HPDE6-E6E7 (cell line): ENCODE data around the gene FAM83G.
"Not testable (repeated sequence)": the region's sequence is repeated elsewhere in the genome, so short reads cannot be mapped to it uniquely, and the experiment has no call there.

Experiments used
- DNase-seq: peaks from one replicate; pipeline ENCODE4 v3.0.0; 2011; ENCODE audit warnings: missing footprints; ENCODE audit errors: extremely low spot score

The FAM83G gene, protein sequence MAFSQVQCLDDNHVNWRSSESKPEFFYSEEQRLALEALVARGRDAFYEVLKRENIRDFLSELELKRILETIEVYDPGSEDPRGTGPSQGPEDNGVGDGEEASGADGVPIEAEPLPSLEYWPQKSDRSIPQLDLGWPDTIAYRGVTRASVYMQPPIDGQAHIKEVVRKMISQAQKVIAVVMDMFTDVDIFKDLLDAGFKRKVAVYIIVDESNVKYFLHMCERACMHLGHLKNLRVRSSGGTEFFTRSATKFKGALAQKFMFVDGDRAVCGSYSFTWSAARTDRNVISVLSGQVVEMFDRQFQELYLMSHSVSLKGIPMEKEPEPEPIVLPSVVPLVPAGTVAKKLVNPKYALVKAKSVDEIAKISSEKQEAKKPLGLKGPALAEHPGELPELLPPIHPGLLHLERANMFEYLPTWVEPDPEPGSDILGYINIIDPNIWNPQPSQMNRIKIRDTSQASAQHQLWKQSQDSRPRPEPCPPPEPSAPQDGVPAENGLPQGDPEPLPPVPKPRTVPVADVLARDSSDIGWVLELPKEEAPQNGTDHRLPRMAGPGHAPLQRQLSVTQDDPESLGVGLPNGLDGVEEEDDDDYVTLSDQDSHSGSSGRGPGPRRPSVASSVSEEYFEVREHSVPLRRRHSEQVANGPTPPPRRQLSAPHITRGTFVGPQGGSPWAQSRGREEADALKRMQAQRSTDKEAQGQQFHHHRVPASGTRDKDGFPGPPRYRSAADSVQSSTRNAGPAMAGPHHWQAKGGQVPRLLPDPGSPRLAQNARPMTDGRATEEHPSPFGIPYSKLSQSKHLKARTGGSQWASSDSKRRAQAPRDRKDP

DNA sequence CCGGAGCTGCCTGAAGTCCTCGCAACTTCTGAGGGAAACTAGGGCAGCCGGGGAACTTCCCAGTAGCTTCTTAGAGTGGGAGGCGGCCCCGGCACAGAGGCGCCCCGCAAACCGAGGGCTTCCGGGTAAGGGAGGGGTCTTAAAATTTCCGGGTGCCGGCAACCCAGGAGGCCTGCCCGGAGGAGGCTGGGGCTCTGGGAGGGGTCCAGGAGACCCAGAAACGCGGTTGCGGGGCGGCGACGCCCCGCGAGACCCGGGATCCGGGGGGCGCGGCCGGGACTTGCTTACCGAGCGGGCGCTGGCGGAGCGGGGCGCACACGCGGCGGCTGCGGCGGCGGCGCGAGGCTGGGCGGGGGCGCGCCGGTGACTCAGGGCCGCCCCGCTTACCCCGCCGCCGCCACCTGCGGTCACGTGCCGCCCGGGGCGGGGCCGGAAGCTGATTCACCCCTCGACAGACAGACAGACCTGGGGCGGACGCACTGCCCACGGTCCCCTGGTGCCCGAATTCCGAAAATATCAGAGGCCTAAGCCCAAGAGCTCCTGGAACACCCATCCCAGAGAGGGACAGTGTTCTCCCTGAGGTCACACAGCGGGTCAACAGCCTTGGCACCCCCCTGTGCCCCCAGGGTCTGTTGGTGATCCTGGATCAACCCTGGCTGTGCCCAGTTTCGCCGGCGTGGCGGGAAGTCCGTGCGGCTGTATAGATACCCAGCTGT lies at the start of gene FAM83G:
TSS of gene FAM83G (minus strand) at position 344 of the 716 bp plus-strand sequence. CDS start 723 bp downstream, outside the sequence.
- no peak for DNase-seq

DNA sequence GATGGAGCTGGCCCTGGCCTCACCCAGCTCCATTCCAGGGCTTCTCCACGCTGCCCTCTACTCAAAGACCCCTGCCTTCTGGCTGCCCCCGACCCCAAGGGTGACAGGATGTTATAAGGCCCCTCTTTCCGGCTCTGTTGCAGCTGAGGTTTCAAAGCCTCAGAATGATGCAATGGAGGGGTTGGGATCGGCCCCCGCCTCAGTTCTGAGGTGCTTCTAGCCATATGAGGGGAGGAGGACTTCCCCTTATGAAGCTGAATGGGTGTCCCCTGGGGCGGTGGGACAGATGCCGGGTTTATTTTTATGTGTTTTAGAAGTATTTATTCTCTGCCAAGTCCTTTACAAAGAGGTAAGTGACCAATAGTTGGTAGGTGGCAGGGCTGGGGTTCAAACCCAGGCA lies 44.3 kb upstream of the FAM83G start:
- DNase-seq: not testable (repeated sequence)

DNA sequence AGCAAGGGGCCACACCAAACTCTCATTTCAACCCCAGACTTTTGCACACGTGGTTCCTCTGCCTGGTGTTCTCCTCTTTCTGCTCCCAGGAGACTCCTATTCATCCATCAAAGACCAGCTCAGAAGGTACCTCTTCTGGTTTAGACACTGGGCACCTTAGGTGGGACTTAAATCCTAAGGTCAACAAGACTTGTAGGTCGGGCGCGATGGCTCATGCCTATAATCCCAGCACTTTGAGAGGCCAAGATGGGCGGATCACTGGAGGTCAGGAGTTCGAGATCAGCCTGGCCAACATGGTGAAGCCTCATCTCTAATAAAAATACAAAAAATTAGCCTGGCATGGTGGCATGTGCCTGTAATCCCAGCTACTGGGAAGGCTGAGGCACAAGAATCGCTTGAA lies 42.9 kb upstream of the FAM83G start:
- DNase-seq: not testable (repeated sequence)

DNA sequence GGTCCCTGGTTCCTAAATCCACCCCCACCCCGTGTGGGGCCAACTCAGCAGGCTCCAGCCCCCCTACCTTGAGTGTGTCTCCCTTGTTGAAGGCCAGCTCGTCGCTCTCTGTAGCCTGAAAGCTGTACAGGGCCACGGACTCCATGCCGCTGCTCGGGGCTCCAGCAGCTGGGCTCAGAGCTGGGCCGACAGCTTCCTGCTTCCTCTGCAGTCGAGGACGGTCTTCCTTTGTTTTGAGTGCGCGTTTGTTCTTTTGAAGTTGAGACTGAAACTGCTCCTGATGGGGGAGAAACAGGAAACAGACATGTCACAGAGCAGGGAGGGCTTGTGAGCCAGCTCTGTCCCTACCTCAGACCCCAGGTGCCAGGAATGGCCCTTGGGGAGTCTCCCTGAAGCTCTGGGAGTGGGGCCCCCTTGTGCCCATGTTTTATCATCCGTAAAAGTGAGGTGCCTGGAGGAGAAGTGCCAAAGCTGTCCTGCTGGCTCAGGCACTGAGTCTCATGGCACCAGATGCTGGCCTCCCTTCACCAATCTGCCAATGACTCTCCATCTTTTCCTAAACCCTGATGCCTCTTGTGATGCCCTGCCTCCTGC lies 42.3 kb upstream of the FAM83G start, which contains the start of gene GRAP:
TSS of gene GRAP (minus strand) at position 176 of the 594 bp plus-strand sequence. CDS start at position 145, 31 bp downstream.
- DNase-seq: not testable (repeated sequence)

DNA sequence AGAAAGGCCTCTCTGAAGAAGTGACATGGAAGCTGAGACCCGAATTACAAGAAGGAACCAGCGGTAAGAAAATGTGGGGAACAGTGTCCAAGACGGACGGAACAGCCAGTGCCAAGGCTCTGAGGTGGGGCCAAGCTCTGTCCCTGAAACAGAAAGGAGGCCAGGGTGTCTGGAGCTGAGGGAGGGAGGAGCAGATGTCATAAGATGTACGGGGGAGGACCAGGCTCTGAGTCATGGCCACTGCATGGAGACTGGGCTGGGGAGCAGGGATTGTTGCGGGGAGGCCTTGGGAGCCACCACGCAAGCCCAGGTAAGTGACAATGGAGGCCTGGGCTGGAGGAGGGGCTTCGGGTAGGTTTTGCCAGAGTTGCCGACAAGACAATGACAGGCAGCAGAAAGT lies 40.1 kb upstream of the FAM83G start:
- not testable (repeated sequence) for DNase-seq

DNA sequence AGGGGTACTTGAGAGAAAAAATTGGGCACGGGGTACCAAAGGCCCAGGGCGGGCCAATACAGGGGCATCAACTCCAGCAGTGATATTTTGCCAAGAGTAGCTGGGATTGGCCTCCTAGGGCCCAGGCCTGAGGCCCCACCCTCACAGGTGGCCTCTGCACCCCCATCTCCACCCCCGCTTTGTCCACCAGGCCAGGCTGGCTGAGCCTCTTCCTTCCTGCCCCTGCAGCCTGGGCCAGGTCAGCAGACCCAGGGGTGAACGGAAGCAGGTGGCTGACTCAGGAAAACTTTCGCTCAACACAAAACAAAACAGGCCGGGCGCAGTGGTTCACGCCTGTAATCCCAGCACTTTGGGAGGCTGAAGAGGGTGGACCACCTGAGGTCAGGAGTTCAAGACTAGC lies 38.5 kb upstream of the FAM83G start:
- DNase-seq: not testable (repeated sequence)

DNA sequence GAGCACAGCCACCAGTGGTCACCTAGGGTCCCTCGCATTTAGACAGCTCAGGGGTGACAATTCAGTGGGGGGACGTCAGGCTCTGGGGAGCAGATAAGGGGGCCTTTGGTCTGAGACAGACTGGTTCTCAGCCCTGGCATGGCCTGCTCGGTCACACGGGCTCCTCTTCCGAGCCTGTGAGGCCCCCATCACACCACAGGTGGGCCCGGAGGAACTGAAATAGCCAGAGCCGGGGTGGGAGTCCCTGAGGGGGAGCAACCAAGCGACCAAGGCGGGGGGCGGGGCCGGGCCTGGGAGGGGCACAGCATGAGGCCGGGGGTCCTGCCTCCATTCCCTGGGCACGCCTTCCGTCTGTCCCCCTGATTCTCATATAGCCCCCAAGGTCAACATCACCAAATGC lies 37.8 kb upstream of the FAM83G start:
- not testable (repeated sequence) for DNase-seq

DNA sequence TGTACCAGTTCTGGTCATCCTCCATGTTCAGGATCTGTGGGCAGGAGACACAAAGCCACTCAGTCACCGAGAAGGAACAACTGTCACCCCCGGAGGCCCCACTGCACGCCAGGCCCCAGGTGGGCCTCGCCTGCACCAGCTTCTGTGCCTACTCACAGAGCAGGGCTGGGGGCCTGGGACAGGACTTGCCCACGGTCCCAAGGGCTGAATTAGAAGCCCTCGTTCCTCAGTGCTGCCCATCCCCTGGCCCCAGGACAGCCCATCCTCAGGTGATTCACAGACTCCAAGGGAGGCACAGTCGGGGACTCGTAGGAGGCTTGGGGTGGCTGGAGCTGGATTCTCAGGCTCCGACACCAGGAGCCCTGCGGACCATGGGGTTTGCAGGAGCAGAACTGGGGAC lies 37.3 kb upstream of the FAM83G start:
- DNase-seq: not testable (repeated sequence)

DNA sequence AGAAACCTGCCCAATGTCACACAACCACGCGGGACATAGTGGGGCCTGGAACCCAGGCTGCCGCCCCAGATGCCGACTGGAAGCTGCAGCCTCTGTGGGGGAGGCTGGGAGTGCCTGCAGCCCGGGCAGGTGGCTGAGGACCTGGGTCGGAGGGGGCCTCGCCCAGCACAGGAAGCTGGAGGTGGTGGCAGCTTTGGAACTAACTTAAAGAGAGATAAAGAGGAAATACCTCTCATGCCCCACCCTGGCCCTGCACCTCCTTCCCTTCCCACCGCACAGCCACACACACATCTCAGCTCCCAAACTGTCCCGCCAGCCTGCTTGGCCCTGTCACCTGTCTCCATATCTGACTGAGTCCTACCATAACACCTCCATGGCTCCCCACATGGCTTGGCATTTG lies 35.8 kb upstream of the FAM83G start:
- DNase-seq: not testable (repeated sequence)

DNA sequence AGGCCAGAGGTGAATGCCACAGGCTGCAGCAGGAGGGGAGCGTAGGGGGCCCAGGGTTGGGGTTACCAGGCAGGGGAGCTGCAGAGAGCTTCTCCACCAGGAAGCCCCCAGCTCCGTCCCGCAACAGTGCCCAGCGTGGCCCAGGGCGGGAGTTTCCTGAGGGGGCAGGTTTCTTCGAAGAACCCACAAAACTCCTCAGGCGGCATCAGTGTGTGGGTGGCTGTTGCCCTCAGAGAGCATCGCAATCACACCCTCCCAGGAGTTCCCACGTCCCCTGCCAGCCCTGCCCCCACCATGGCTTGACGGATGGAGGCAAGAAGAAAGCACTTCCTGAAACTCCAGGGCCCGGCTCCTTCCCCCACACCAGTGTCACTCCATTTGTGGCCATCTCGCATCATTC lies 34.2 kb upstream of the FAM83G start:
- DNase-seq: not testable (repeated sequence)

DNA sequence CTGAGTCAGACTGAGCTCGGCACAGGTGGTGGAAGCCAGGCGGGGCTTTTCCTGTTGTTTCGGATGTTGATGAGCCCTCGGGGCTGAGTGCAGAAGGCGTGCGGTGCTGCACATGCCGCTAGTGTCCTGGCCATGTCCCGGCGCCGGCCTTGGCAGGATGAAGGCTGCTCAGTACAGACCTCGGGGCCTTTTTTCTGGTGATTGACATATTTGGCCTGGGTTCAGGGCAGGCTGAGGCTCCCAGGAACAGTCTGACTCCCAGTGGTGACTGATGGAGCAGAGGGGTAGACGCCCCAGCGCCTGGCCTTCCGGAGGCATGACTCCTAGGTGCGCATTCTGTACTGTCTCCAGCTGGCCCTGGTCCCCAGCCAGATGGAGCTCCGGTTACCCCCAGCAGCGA lies 33.4 kb upstream of the FAM83G start:
- DNase-seq: not testable (repeated sequence)

DNA sequence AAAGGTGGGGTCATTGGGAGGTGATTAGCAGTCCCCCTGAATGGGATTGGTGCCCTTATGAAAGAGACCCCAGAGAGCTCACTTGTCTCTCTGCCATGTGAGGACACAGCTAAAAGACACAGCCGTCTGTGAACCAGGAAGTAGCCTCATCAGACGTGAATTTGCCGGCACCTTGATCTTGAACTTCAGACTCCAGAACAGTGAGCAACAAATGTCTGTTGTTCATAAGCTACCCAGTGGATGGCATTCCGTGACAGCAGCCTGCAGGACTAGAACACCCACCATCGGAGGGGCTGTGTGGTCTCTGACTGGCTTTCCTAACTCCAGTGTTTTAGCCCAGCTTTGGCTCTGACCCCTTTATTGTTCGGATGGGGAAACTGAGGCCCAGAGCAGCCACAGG lies 33.0 kb upstream of the FAM83G start:
- not testable (repeated sequence) for DNase-seq

DNA sequence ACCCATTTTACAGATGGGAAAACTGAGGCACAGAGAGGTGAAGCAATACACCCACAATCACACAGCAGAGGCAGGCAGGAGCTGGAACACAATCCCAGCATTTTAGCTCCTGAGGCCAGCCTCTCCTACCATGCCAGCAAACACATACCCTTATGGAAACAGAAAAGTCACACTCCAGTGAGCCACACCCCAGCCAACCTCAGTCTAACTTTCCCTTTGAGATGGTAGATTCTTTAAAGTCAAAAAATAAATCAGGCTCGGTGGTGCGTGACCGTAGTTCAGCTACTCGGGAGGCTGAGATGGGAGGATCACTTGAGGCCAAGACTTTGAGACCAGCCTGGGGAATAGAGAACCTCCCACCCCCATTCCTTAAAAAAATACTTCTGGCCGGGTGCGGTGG lies 31.6 kb upstream of the FAM83G start:
- DNase-seq: not testable (repeated sequence)

DNA sequence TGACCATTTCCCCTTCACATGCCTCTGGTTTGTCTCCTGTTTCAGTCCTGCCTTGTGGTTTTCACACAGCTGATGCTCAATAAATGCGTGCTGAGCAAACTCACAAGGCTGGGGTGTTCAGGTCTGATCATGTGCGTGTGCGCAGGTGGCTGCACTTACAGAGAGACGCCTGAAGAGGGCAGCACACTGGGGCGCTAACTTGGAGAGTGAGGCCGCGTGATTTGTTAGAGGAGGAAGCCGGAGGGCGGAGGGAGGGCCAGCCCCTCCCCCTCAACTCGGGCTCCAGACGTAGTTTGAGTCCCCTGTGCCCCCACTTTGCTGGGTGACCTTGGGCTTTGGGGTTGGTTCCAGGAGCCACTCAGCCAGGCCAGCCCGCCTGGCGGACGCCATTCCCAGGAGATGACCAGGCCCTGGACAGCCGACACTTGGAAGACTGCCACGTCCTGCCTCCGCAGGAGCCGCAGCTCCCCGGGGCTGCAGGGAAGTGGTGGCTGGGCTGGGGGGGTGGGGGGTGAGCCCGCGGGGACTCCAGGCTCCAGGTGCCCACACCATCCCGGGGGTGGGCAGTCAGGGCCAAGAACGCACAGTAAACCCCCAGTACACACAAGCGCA lies 27.9 kb upstream of the FAM83G start:
- DNase-seq: not testable (repeated sequence)

DNA sequence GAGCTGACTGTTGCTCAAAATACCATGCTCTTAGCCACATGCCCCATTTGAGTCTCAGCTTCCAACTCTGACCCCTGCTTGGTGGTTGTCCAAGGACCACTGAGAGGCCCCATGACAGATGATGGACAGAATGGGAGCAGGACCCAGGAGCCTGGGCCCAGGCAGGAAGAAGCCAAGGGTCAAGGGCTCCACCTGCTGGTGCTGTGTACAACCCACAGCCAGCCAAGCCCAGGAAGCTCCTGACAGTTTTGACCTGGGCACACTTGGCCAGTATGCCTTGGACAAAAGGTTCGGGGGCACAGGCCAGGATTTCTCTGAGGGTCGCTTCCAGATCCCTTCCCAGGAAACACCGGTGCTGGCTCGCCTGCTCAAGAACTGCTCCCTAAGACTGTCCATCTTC lies 27.2 kb upstream of the FAM83G start:
- DNase-seq: not testable (repeated sequence)

DNA sequence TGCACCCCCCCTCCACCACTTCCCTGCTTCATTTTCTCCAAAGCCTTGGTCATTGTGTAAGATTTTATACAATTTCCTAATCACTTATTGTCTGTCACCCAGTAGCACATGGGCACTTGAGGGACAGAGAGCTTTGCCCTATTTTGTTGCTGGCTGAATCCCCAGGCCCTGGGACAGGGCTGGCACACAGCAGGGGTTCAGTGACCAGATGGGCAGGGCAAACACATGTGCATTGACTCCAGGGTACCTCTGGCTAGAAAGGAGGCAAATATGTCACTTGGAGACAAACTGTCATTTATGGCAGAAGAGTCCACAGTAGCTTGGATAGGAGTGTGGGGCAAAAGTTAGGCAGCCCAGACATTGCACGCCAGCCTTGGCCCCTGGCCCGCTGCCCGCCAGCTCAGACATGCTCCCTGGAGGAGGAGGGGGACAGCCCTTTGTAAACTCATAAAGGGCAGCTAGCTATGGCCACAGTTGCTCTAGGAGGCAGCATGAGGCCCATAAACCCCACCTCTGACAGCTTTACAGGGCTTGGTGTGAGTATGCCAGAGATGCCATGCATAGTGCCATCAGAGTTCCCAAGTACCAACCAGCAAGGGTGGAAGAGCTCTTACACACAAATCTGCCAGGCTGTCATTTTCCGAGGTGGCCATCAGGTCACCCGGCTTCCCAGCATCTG lies 26.3 kb upstream of the FAM83G start:
- not testable (repeated sequence) for DNase-seq

DNA sequence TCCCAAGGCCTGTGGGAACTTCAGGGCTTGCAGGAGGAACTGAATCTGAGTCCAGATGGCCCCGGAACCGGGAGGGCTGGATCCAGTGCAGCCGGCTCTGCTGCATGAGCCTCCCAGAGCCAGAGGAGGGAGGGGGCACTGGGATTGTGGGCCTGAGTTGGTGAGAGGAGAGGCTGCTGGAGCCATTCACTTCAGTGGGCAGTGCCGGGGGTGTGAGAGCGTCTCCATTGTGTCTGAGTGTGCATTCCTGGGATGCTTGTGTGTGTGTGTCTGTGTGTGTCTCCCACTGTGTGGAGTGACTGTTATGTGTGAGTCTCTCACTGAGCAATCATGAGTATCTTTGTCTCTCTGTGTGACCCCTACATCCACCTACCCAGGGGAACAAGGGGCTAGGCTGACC lies 25.2 kb upstream of the FAM83G start:
- not testable (repeated sequence) for DNase-seq

DNA sequence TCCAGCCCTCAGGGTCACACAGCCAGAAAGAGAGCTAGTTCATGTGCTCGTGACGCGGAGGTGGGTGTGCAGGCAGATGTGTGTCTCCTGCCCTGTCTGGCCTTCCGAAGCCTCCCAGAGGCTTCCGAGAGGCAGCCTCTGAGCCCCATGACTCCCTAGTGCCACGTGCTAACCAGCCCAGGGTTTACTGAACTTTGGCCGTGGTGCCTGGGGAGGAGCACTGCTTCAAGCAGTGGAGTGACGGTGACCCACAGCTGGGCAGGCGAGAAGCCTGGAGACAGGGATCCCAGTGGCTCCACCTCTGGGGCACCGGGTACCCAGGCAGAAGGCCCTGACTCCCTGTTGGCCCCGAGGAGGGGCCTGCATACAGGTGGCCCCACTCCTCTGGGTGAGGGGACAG lies 24.1 kb upstream of the FAM83G start:
- DNase-seq: not testable (repeated sequence)

DNA sequence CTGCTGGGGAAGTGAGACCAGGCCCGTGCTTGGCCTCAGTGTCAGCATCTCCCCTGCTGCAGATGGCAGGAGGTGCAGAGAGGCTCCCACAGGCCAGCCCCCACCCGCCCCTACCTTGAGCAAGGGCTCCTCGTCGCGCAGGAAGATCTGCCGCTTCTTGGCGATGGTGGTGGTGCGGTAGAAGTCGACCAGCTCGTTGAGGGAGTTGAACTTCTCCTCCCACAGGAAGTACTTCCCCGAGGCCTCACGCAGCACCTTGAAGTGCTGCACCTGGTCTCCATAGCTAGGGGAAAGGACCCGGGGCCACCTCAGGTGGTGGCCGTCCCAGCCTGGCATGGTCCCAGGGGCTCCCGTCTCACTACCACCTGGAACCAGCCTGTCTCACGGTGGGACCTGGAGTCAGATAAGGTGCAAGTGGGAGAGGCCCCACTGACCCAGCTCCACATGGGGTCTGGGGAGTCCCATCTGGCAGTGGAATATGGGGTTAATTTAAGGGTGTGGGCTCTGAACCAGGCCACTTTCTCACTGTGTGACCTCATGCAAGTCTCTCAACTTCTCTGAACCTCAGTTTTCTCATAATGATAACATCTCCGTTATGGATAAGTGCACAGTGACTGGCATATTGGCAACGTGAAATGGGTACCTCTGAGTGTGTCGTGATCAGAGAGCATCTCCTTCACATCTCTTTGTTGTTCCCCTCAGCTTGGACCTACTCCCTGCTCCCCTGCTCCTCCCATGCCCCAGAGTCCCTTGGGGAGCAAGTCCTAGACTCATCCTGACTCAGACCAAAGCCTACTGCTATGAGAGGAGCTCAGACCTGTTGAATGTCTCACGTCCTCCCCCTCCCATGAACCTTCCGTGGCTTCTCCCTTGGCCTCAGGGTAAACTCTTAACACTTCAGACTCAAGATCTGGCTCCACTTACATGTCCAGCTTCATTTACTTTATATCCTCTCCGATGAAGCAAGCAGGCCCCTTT lies 19.8 kb upstream of the FAM83G start:
- no peak for DNase-seq
